Measurements from ENCODE around the gene SLC6A11.

Gene SLC6A11

DNA sequence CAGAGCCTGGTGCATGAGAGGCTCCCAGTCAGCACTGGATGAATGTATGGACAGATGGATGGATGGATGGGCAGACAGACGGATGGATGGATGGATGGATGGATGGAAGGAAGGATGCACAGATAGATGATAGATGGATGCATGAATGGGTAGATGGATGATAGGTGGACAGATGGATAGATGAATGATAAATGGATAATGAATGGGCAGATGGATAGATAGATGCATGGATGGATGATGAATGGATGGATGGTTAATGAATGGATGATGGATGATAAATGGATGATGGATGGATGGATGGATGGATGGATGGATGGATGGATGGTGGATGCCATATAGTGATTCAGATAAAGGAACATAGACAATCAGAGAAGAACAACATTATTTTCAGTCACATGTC is 71.0 kb downstream of the SLC6A11 start:
- H3K4me3 ChIP-seq (ENCODE audit: low read length), result no peak overlapping the region
- DNase-seq (ENCODE audit: low read depth), result no peak
- TF ChIP-seq, protein P1, sequence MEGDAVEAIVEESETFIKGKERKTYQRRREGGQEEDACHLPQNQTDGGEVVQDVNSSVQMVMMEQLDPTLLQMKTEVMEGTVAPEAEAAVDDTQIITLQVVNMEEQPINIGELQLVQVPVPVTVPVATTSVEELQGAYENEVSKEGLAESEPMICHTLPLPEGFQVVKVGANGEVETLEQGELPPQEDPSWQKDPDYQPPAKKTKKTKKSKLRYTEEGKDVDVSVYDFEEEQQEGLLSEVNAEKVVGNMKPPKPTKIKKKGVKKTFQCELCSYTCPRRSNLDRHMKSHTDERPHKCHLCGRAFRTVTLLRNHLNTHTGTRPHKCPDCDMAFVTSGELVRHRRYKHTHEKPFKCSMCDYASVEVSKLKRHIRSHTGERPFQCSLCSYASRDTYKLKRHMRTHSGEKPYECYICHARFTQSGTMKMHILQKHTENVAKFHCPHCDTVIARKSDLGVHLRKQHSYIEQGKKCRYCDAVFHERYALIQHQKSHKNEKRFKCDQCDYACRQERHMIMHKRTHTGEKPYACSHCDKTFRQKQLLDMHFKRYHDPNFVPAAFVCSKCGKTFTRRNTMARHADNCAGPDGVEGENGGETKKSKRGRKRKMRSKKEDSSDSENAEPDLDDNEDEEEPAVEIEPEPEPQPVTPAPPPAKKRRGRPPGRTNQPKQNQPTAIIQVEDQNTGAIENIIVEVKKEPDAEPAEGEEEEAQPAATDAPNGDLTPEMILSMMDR (conservative IDR thresholded peaks at IDR 0.05; ENCODE audit: low read length), result no peak

GRCh38 chr3:10888518-10889090 is 72.6 kb downstream of the SLC6A11 start:
- no peak overlapping the region for H3K4me3 ChIP-seq (ENCODE audit: low read length)
- DNase-seq (ENCODE audit: low read depth), result no peak
- TF ChIP-seq, protein P1 (conservative IDR thresholded peaks at IDR 0.05; ENCODE audit: low read length), result no peak

DNA sequence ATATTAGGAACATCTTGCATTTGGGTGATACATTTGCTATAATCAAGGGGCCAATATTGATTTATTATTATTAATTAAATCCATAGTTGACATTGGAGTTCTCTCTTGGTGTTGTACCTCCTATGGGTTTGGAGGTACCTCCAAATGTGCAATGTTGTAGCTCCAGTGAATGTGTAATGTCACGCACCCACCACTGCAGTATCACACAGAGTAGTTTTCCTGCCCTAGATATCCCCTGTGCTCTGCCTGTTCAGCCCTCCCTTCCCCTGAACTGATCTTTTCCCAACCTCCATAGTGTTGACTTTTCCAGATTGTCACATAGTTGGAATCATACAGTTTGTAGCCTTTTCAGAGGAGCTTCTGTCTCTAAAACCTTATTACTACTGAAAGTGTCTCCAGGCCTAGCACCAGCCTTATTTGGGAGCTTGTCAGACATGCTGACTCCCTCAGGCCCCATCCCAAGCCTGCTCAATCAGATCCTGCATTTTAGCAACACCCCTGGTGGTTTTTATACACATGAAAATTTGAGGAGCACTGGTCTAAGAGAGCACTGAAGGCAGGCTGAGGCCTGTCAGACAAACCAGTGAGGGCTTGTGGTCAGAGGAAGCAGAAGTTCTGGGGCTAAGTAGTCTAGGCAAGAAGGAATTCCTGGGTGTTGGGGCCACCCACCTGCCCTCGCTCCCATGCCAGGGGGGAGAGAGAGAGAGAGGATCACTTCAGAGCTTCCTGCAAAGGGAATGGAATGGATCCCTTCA is 73.4 kb downstream of the SLC6A11 start:
- DNase-seq (ENCODE audit: low read depth), result no peak
- TF ChIP-seq, protein P1 (conservative IDR thresholded peaks at IDR 0.05; ENCODE audit: low read length), result no peak
- no peak overlapping the region for H3K4me3 ChIP-seq (ENCODE audit: low read length)

DNA sequence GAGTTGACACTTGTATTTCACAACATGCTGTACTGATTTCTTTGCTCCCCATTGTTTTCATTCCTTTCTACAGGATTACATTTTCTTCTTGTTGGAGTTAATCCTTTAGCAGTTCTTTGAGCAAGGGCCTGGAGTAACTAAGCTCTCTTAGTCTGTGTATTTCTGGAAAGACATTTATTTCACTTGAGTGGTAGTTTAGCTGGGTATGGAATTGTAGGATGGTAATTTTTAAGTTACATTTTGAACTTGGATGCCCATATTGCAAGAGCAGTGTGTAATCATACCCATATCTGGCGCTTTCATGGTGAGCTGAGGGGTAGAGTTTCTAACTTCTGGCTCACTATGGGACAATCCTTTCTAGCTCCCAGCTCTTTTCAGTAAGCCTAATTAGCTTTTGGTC is 74.6 kb downstream of the SLC6A11 start:
- no peak overlapping the region for H3K4me3 ChIP-seq (ENCODE audit: low read length)
- no peak for DNase-seq (ENCODE audit: low read depth)
- TF ChIP-seq, protein P1 (conservative IDR thresholded peaks at IDR 0.05; ENCODE audit: low read length), result no peak

DNA sequence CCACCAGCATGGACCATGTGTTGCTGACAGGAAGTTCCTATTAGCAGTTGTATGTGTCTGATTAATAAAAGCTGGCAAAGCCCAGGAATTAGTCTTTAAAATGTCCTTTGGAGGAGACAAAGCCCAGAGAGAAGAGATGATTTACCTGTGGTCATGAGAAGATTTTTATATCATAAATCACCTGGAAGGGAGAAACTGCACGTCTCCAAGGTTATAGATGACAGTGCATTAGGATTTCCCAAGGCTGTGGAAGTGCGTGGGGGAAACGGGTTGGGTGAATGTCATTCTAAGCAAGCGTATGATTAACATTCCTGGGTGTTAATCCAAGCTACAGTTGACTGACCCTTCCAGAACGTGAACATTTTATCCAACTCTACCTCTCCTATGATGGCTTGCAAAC is 76.6 kb downstream of the SLC6A11 start:
- no peak overlapping the region for H3K4me3 ChIP-seq (ENCODE audit: low read length)
- DNase-seq (ENCODE audit: low read depth), result no peak
- TF ChIP-seq, protein P1 (conservative IDR thresholded peaks at IDR 0.05; ENCODE audit: low read length), result no peak

GRCh38 chr3:10901296-10901945 is 85.4 kb downstream of the SLC6A11 start:
- no peak for DNase-seq (ENCODE audit: low read depth)
- TF ChIP-seq, protein P1 (conservative IDR thresholded peaks at IDR 0.05; ENCODE audit: low read length), result no peak
- H3K4me3 ChIP-seq (ENCODE audit: low read length), result no peak overlapping the region

GRCh38 chr3:10907262-10907661 is 91.2 kb downstream of the SLC6A11 start:
- DNase-seq (ENCODE audit: low read depth), result no peak
- H3K4me3 ChIP-seq (ENCODE audit: low read length), result no peak overlapping the region
- TF ChIP-seq, protein P1 (conservative IDR thresholded peaks at IDR 0.05; ENCODE audit: low read length), result no peak

All from AG10803 (cell line).